Measurements from ENCODE around the gene HAL. TPM values are rescaled to one million over a fixed set of nuclear protein-coding genes. Genes with fewer than 3 reads are reported as not detected.

The HAL gene, protein sequence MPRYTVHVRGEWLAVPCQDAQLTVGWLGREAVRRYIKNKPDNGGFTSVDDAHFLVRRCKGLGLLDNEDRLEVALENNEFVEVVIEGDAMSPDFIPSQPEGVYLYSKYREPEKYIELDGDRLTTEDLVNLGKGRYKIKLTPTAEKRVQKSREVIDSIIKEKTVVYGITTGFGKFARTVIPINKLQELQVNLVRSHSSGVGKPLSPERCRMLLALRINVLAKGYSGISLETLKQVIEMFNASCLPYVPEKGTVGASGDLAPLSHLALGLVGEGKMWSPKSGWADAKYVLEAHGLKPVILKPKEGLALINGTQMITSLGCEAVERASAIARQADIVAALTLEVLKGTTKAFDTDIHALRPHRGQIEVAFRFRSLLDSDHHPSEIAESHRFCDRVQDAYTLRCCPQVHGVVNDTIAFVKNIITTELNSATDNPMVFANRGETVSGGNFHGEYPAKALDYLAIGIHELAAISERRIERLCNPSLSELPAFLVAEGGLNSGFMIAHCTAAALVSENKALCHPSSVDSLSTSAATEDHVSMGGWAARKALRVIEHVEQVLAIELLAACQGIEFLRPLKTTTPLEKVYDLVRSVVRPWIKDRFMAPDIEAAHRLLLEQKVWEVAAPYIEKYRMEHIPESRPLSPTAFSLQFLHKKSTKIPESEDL
- 1 to 10 TPM; 1.2 to 8.7 (median 1.7) TPM for total RNA-seq

DNA sequence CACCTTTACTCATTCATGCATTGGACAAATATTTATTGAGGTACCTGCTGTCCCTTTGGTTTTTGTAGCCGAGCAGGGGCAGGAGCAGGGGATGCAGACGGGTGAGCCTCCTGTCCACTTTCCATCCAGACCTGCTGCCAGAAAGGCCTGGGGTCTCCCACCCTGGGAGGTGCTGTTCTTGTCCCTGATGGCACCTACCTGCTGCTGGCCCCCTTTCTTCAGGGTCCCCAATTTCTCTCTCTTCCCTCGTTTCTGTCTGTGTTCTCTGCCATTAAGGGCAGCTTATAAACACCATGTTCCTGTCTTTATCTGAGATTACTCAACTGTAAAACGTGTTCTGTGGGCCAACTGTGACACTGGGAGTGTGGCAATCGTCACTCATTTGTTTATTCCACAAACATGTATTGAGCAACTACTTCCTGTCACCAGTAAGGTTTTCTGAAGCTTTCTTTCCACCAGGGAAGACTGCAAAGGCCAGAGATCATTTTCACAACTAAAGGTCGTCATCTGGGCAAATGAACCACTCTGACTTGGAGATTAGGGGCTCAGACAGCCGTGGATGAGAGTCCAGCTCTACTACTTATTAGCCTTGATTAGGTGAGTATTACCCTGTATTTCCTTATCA, at the start of gene HAL:
Gene HAL, minus strand, starts transcription at position 311 of the 625 bp plus-strand sequence. CDS start 434 bp downstream, outside the sequence.
- DNase-seq (ENCODE audit: low spot score) (no peak), ATAC-seq (ENCODE audit: low FRiP score) (no peak)
- TF ChIP-seq, protein P1, sequence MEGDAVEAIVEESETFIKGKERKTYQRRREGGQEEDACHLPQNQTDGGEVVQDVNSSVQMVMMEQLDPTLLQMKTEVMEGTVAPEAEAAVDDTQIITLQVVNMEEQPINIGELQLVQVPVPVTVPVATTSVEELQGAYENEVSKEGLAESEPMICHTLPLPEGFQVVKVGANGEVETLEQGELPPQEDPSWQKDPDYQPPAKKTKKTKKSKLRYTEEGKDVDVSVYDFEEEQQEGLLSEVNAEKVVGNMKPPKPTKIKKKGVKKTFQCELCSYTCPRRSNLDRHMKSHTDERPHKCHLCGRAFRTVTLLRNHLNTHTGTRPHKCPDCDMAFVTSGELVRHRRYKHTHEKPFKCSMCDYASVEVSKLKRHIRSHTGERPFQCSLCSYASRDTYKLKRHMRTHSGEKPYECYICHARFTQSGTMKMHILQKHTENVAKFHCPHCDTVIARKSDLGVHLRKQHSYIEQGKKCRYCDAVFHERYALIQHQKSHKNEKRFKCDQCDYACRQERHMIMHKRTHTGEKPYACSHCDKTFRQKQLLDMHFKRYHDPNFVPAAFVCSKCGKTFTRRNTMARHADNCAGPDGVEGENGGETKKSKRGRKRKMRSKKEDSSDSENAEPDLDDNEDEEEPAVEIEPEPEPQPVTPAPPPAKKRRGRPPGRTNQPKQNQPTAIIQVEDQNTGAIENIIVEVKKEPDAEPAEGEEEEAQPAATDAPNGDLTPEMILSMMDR (IDR thresholded peaks at IDR 0.05): no peak

DNA sequence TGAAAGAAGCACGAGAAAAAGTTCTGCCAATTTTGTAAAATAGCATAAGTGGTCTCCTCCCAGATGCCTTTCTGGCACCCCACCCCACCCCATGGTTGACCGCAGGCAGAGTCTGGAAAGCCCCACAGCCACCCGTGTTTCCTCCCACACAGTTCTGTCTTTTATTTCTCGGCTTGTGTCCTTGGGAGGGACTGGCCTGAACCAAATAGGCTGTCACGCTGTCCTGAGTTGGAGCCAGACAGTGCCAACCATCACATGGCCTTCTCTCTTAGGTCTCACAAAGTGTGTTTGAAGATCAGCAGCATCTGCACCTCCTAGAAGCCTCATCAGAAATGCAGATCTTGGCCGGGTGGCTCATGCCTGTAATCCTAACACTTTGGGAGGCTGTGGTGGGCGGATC, 49.4 kb upstream of the HAL start:
- TF ChIP-seq, protein P1 (IDR thresholded peaks at IDR 0.05): no peak
- DNase-seq (ENCODE audit: low spot score): no peak
- ATAC-seq (ENCODE audit: low FRiP score): no peak

DNA sequence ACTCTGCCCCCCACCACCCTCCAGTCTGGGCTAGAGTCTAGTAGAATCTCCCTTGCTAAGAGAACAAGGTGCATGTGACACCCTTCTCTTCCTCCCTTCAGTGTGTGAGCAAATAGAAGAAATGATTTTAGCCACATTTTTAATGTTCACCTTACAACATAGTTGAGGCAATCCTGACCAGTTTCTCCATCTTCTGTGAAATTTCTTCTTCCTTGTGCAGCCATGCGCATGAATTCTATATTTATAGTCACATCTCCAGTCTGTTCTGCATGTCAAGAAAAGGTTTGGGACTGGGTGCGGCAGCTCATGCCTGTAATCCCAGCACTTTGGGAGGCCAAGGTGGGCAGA, 48.8 kb upstream of the HAL start:
- DNase-seq (ENCODE audit: low spot score): no peak
- TF ChIP-seq, protein P1 (IDR thresholded peaks at IDR 0.05): no peak
- ATAC-seq (ENCODE audit: low FRiP score): no peak

DNA sequence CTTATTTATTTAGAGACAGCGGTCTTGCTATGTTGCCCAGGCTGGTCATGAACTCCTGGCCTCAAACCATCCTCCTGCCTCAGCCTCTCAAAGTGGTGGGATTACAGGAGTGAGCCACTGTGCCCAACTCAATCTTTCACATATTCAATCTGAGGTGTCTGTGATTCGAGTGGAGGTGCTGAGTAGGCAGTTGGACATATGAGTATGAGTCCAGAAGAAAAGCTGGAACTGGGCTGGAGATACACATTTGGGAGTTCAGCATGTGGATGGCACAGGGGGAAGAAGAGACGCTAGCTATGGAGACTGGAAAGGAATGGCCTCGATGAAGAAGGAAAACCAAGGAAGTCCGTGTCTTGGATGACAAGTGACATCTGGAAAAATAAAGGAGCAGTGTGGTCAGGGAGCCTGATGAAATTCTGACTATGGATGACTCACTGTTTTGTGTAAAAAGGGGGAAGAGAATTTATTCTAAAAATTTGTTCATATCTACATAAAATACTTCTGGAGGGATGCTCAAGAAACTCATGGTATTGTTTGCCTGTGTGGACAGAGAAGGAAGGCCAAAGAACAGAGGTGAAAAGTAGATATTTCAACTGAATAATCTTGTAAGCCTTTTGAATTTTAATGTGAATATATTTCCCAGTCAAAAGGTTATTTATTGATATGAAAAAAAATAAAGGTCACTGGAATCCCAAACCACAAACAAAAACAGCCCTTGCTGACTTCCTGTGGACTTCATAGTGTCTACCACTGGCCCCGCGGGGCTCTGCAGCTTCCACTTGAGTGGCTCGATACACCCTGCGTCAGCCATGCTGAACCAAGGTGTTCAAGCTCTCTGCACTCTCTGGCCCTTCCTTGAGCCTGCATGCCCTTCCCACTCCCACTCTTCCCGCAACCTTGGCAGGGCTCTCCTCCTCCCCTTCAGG, 48.1 kb upstream of the HAL start:
- TF ChIP-seq, protein P1 (IDR thresholded peaks at IDR 0.05): no peak
- ATAC-seq (ENCODE audit: low FRiP score) (no peak), DNase-seq (ENCODE audit: low spot score) (no peak)

DNA sequence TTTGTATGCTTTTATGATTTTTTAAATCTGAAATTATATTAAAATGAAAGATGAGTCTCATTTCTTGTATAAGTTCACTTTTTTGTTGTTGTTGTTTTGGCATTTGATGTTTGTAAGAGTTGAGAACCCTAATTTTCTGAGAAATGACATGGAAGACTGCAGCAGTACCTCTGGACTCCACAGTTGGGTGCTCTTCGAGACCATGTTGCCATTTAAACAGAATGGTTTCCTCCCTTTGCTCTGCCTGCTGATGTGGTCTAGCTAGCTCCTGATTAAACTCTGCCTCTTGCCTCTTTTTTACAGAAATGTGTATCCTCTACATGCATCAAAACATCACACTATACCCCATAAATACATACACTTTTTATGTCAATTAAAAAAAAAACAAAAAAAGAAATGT, 45.0 kb upstream of the HAL start:
- ATAC-seq (ENCODE audit: low FRiP score) (no peak), DNase-seq (ENCODE audit: low spot score) (no peak)
- TF ChIP-seq, protein P1 (IDR thresholded peaks at IDR 0.05): no peak

DNA sequence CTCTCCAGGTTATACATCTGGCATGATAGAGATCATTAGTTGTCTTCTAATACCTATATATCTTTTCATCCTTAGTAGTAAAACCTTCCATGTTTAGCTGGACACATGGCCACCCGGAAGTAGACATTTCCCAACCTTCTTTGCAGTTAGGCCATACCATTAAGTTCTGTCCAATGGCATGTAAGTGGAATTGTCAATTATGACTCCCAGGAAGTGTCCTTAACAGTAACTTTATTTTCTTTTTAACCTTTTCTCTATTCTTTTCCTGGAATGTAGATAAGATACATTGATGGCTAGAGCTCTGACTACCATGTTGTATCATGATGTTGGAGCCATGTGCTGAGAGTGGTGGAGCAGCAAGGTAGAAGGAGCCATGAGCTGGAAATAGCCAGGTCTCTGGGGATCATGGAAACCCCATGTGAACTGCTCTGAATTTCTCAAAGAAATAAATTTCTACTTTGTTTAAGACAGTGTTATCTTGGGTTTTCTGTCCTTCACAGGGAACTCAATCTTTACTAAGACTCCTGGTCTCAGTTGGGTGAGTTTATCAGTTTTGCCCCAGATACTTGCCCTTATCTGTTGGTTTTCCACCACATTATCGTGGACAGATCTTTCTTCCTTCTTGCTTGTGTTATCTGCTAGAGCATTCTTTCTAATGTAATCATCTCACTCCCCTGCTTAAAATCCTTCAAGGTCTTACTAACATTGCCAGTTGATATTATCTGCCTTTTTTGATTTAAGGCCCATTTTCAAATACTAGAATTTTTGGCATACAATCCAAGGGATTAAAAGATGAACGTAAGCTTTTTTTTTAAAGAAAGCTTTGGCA, 44.4 kb upstream of the HAL start:
- DNase-seq (ENCODE audit: low spot score) (no peak), ATAC-seq (ENCODE audit: low FRiP score) (no peak)
- TF ChIP-seq, protein P1 (IDR thresholded peaks at IDR 0.05): no peak

All from omental fat pad (tissue), 4 donors.